Omental fat pad (tissue), 4 donors: Measurements from ENCODE around the gene CCDC93. TPM values are rescaled to one million over a fixed set of nuclear protein-coding genes. Genes with fewer than 3 reads are reported as not detected.

ENCODE experiments used
- ATAC-seq: fragments of 150-250 bp; one replicate; pipeline ENCODE4 v1.9.1; 2016; ENCODE audit warnings: mild to moderate bottlenecking, moderate library complexity; ENCODE audit not compliant: low FRiP score
- DNase-seq: peaks from one replicate; pipeline ENCODE4 v3.0.0-alpha.2; 2019; ENCODE audit warnings: low spot score
- CTCF ChIP-seq, 3 donors: fragments of 450-650 bp; IDR thresholded peaks; one replicate each; pipeline ENCODE4 v1.5.1; 2016 to 2017; ENCODE audit warnings: antibody characterized with exemption in 3 of 3, mild to moderate bottlenecking in 3 of 3, moderate library complexity in 2 of 3
- total RNA-seq, 4 donors: library from RNA; depleted of rRNA; stranded (reverse); fragments of >200 nt; gene quantifications; one replicate each; pipeline ENCODE4 v1.1.0, GENCODE V29; 2016

CCDC93 gene
- total RNA-seq, 4 donors from 2014 or later: 21.4 to 34.8 (median 22.3) TPM

GRCh38 chr2:117949806-117950205 is 64.1 kb downstream of the CCDC93 start:
- ATAC-seq (no peak), DNase-seq (no peak)
- no peak for TF ChIP-seq CTCF (IDR thresholded peaks at IDR 0.05)

DNA sequence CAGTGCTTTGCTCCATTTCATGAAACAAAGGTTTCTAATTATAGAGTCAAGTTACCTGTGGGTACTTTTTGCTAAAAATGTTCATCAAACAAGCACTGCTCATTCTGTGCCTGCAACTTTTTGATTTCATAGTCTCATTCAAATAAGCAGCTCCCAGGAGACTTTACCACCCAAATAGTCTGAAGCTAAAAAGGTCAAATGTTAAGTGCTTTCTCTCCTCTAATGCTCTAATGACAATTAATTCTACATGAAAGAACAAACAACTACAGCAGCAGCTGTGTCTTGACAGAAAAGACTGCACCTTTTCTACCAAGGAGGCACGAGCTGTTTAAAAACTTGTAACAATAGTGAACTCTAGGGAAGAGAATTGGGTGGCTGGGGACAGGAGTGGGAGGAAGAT is 65.3 kb downstream of the CCDC93 start:
- ATAC-seq: no peak
- no peak for TF ChIP-seq CTCF (IDR thresholded peaks at IDR 0.05)
- DNase-seq: no peak

GRCh38 chr2:117945296-117945695 is 68.6 kb downstream of the CCDC93 start:
- TF ChIP-seq CTCF (IDR thresholded peaks at IDR 0.05): no peak
- DNase-seq (no peak), ATAC-seq (no peak)

DNA sequence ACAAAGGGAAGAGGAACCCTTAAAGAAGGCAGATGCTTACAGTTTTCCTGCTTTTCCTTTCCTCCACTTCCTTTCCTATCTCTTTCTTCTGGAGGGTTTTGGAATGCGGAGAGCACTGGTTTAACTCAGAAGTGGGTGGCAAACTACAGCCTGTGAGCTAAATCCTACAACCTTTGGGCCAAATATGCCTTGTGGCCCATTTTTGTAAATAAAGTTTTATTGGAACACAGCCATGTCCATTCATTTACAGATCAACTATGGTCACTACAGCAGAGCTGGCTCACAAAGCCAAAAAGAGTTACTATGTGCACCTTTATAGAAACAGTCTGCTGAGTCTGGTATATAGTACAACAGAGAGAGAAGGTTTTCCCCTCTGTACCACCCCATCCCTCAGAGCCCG is 69.1 kb downstream of the CCDC93 start:
- no peak for DNase-seq
- TF ChIP-seq CTCF (IDR thresholded peaks at IDR 0.05): no peak
- no peak for ATAC-seq

- no peak for TF ChIP-seq CTCF (IDR thresholded peaks at IDR 0.05)
- ATAC-seq: no peak
These were observed 70.7 kb downstream of the CCDC93 start for GRCh38 chr2:117943013-117943672.

GRCh38 chr2:117942551-117942950 is 71.3 kb downstream of the CCDC93 start:
- no peak for TF ChIP-seq CTCF (IDR thresholded peaks at IDR 0.05)
- DNase-seq (no peak), ATAC-seq (no peak)

More at GRCh38 chr2:117943013-117943672, 70.7 kb downstream of the CCDC93 start:
- no peak for DNase-seq

DNA sequence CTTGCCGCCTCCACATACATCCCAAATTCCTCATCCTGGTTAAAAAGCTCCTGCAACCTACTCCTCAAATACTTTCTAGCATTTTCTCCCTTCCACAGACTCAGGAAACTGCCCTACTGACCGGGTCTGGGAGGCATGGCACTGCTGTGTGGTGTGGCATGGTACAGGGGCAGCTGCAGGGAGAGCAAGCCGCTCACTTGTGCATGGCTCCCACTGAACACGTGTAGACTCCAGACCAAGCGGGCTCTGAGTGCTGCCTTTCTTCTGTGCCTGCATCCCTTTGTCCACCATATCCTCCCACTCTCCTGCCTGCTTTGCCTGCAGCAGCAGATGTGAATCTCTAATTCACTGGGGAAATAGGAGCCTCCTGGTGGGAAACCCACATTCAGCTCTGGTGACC is 72.2 kb downstream of the CCDC93 start:
- TF ChIP-seq CTCF (IDR thresholded peaks at IDR 0.05): no peak
- ATAC-seq (no peak), DNase-seq (no peak)
